Fibroblast of gingiva (primary cell): ENCODE data around the gene MROH2A.

Experiments
- DNase-seq: peaks from one replicate; pipeline ENCODE4 v3.0.0-alpha.2; 2011; ENCODE audit warnings: low read depth

Gene MROH2A

GRCh38 chr2:233835230-233836186 is 57.4 kb downstream of the MROH2A start:
- DNase-seq, result no peak

GRCh38 chr2:233836359-233836758 is 58.2 kb downstream of the MROH2A start:
- no peak for DNase-seq

- no peak for DNase-seq
Measured at GRCh38 chr2:233837694-233838229, 59.6 kb downstream of the MROH2A start.

GRCh38 chr2:233838251-233838650 is 60.1 kb downstream of the MROH2A start:
- DNase-seq, result no peak

GRCh38 chr2:233838726-233839446 is 60.8 kb downstream of the MROH2A start:
- no peak for DNase-seq

- no peak for DNase-seq
Measured at GRCh38 chr2:233839447-233839820, 61.3 kb downstream of the MROH2A start.

GRCh38 chr2:233840520-233840919 is 62.4 kb downstream of the MROH2A start:
- no peak for DNase-seq

GRCh38 chr2:233841183-233841582 is 63.1 kb downstream of the MROH2A start:
- DNase-seq, result no peak

- DNase-seq, result no peak
Measured at GRCh38 chr2:233844064-233844807, 66.1 kb downstream of the MROH2A start.

GRCh38 chr2:233844836-233845235 is 66.7 kb downstream of the MROH2A start:
- no peak for DNase-seq

GRCh38 chr2:233845301-233846060 is 67.4 kb downstream of the MROH2A start:
- DNase-seq, result no peak

- DNase-seq, result no peak
Measured at GRCh38 chr2:233846387-233847247, 68.5 kb downstream of the MROH2A start.

- no peak for DNase-seq
Measured at GRCh38 chr2:233847248-233847898, 69.2 kb downstream of the MROH2A start.

GRCh38 chr2:233848276-233848675 is 70.1 kb downstream of the MROH2A start:
- DNase-seq, result no peak

- DNase-seq, result no peak
Measured at GRCh38 chr2:233849607-233850271, 71.6 kb downstream of the MROH2A start.

GRCh38 chr2:233850745-233851144 is 72.6 kb downstream of the MROH2A start:
- no peak for DNase-seq

GRCh38 chr2:233851169-233851568 is 73.0 kb downstream of the MROH2A start:
- no peak for DNase-seq

GRCh38 chr2:233852056-233852455 is 73.9 kb downstream of the MROH2A start:
- DNase-seq, result no peak

GRCh38 chr2:233853353-233853752 is 75.2 kb downstream of the MROH2A start:
- DNase-seq, result no peak
